MM.1S (cell line): Measurements from ENCODE around the gene CGRRF1.

Source experiments
- EZH2 ChIP-seq: fragments of 300-600 bp; sonication (generic); optimal IDR thresholded peaks from 2 replicates; pipeline ENCODE3; 2017; ENCODE audit warnings: low read depth, mild to moderate bottlenecking, antibody characterized with exemption, low read length, mixed read lengths
- EZH2phosphoT487 ChIP-seq: fragments of 300-600 bp; sonication (generic); IDR thresholded peaks from 2 replicates; pipeline ENCODE4 v1.6.1; 2018; ENCODE audit warnings: antibody characterized with exemption, low read length
- TF ChIP-seq, protein P1 (sequence below): fragments of 300-600 bp; sonication (generic); IDR thresholded peaks from 2 replicates; pipeline ENCODE4 v1.5.1; 2016; ENCODE audit warnings: antibody characterized with exemption, low read length, mixed read lengths

DNA sequence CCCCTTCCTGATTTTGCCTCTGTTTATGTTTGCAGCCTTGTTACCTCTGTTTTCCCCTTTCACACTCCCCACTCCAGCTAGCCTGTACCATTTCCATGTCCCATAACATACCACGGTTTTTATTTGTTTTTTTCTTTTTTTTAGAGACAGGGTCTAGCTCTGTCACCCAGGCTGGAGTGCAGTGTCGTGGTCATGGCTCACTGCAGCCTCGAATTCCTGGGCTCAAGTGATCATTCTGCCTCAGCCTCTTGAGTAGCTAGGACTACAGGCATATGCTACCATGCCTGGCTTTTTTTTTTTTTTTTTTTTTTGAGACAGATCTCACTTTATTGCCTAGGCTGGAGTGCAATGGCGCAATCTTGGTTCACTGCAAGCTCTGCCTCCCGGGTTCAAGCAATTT is 38.8 kb downstream of the CGRRF1 start:
- TF ChIP-seq, protein P1, sequence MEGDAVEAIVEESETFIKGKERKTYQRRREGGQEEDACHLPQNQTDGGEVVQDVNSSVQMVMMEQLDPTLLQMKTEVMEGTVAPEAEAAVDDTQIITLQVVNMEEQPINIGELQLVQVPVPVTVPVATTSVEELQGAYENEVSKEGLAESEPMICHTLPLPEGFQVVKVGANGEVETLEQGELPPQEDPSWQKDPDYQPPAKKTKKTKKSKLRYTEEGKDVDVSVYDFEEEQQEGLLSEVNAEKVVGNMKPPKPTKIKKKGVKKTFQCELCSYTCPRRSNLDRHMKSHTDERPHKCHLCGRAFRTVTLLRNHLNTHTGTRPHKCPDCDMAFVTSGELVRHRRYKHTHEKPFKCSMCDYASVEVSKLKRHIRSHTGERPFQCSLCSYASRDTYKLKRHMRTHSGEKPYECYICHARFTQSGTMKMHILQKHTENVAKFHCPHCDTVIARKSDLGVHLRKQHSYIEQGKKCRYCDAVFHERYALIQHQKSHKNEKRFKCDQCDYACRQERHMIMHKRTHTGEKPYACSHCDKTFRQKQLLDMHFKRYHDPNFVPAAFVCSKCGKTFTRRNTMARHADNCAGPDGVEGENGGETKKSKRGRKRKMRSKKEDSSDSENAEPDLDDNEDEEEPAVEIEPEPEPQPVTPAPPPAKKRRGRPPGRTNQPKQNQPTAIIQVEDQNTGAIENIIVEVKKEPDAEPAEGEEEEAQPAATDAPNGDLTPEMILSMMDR: no peak
- TF ChIP-seq EZH2phosphoT487 (no peak), EZH2 (no peak)
